ENCODE measurements around the gene DDX46. TPM values are rescaled to one million over a fixed set of nuclear protein-coding genes. Genes with fewer than 3 reads are reported as not detected.
A peak's percentile ranks its signal among the peaks of the same experiment; 100 is the strongest.

Gene DDX46
- total RNA-seq, 1 donor from 2014 or later = 89.4 TPM

DNA sequence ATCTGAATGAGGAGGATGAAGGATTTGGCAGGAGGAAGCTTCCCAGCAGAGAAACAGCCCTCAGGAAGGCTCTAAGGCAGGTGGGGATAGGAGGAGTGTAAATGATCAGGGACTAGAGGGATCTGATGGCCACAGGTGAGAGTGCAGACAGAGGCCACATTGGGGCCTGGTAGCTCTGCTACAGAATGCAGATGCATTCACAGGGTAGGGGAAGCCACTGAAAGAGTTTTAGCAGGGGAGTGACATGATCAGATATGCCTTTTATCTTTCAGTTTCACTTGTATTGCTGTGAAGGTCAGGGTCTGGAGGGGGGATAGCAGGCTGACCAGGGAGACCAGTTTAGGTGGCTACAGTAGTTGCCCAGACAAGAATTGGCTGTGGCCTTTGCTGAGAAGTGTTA, 118.6 kb downstream of the DDX46 start:
- intact Hi-C loops (cut with micrococcal nuclease) = loop anchor here (10.0 kb wide), 1 partner anchor 502 kb away; the partner anchor contains the start of gene UBE2B
- H3K4me1 Mint-ChIP-seq = peaks cover 36% of the 10 kb centered on the region

DNA sequence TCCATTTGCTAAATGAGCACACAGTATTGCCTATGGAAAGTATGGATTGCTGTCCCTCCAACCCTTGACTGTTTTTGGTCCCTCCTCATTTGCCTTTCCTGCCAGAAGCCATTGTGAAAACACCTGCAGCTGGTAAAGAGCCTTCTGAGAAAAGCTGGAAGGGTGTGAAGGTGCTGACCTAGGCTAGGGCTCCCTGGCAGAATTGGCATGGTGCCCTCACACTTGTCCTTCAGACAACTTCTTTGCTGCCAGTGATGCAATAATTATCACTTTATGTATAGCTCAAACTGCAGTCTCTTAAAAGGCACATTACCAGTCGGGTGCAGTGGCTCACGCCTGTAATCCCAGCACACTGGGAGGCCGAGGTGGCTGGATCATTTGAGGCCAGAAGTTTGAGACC, 119.8 kb downstream of the DDX46 start:
- Mint-ChIP-seq H3K27me3 (no peaks in the 10 kb centered on the region), H3K4me3 (no peak overlapping the region), H3K4me1 (peaks cover 36% of the 10 kb centered on the region), H3K36me3 (ENCODE audit: low read depth) (peaks cover 27% of the 10 kb centered on the region), H3K27ac (no peak overlapping the region), H3K9me3 (no peaks in the 10 kb centered on the region)
- intact Hi-C loops (cut with micrococcal nuclease) = loop anchor here (10.0 kb wide), 1 partner anchor 504 kb away; the partner anchor contains the start of gene UBE2B
- no peak for DNase-seq

More for the DNA sequence above, 118.6 kb downstream of the DDX46 start:
- Mint-ChIP-seq H3K27ac (peak overlapping the region; percentile 62), H3K4me3 (peak overlapping the region; percentile 52), H3K36me3 (ENCODE audit: low read depth) (peaks cover 27% of the 10 kb centered on the region), H3K27me3 (no peaks in the 10 kb centered on the region), H3K9me3 (no peaks in the 10 kb centered on the region)
- peak; percentile 70 for DNase-seq

DNA sequence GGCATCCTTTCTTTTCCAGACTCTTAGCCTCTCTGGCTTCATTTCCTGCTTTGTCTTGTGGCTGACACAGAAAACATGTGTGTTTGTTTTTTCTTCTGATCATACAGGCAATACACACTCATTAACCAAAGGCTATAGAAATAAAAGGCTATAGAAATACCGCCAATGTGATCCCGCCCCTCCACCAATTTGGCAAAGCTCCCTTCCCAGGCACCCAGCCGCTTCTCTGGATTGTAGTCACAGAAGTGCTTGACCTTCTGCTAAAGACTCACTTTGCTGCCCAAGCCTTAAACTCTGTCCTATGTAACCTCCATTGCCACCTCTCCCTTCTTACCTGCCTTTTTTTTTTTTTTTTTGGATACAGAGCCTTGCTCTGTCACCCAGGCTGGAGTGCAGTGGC, 120.9 kb downstream of the DDX46 start:
- intact Hi-C loops (cut with micrococcal nuclease) = loop anchor here (10.0 kb wide), 1 partner anchor 505 kb away; the partner anchor contains the start of gene UBE2B
- Mint-ChIP-seq H3K36me3 (ENCODE audit: low read depth) (peaks cover 27% of the 10 kb centered on the region), H3K27me3 (no peaks in the 10 kb centered on the region), H3K9me3 (no peaks in the 10 kb centered on the region), H3K4me3 (no peak overlapping the region), H3K27ac (no peak overlapping the region), H3K4me1 (peaks cover 33% of the 10 kb centered on the region)
- no peak for DNase-seq

Other genes starting within 250 kb of the DDX46 start
- gene JADE2, start 233.1 kb upstream of the DDX46 start, total RNA-seq = 72.5 and 81.3 TPM in 2 replicates
- gene SAR1B, start 126.0 kb upstream of the DDX46 start, total RNA-seq = 43.9 and 56.2 TPM in 2 replicates
- 29.4 and 31.2 TPM in 2 replicates for gene SEC24A, start 110.0 kb upstream of the DDX46 start, total RNA-seq
- gene CAMLG, start 20.2 kb upstream of the DDX46 start, total RNA-seq = 28.2 and 28.3 TPM in 2 replicates
- 38.7 and 43.9 TPM in 2 replicates for gene C5orf24, start 87.2 kb downstream of the DDX46 start, total RNA-seq
- 46.2 and 51.3 TPM in 2 replicates for gene TXNDC15, start 115.6 kb downstream of the DDX46 start, total RNA-seq
- gene PCBD2, start 146.4 kb downstream of the DDX46 start, total RNA-seq = 11.0 and 14.1 TPM in 2 replicates
- 0.54 and 0.64 TPM in 2 replicates for gene CATSPER3, start 209.1 kb downstream of the DDX46 start, total RNA-seq